GM12891 (cell line): ENCODE results near the gene LATS2.

Experiments used
- POLR2A ChIP-seq: IDR thresholded peaks from 2 replicates; pipeline ENCODE4 v1.6.1; 2011; ENCODE audit warnings: low read depth, low read length, control low read depth
- POLR2AphosphoS5 ChIP-seq: IDR thresholded peaks from 2 replicates; pipeline ENCODE4 v1.6.1; 2011; ENCODE audit warnings: low read depth, low read length, control low read depth
- TAF1 ChIP-seq: IDR thresholded peaks from 2 replicates; pipeline ENCODE4 v1.6.1; 2011; ENCODE audit warnings: low read depth, low read length, control low read depth

DNA sequence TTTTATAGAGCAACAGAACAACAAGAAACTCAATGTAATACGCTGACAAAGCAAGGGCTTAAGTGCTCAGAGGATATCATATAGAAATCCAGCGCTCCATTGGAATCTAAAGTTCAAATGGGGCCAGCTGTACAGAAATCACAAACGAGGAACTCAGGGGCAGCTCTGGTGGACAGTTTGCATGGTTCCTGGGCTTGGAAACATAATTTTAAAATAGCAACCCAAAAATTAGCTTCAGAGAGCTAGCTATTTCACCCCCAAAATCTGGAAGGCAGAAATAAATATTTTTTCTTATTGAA is 19.2 kb upstream of the LATS2 start:
- TF ChIP-seq POLR2A (no peak), TAF1 (no peak), POLR2AphosphoS5 (no peak)
